ENCODE measurements around the gene PCBP3.
"Not testable (repeated sequence)": the region's sequence is repeated elsewhere in the genome, so short reads cannot be mapped to it uniquely, and the experiment has no call there.

The PCBP3 gene

DNA sequence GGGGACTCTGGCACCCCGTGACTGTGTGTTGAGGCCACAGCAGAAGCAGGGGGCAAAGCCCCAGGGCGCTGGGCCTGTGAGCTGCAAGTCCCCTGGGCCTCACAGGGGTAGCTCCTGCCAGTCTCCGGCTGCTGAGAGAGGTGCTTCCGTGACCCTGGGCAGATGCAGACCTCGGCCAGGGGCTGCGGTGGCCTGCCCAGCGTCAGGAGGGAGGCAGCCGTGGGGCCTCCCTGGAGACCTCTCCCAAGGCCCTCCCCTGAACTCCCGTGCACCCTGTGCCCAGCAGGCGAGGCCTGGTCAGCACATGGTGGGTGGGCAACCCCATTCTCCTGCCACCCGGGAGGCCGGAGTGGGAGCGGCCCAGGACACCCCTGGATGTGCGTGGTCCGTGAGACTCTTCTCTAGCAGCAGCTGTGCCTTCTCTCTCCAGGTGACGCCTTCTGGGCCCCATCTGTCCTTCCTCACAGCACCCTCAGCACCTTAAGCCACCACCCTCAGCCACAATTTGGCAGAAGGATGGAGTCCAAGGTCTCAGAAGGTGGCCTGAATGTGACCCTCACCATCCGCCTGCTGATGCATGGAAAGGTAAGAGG lies 252.3 kb downstream of the PCBP3 start:
- H3K36me3 ChIP-seq: peaks cover 17% of the 10 kb centered on the region
- no peak overlapping the region for H3K4me3 ChIP-seq (ENCODE audit: low read depth in 1 of 2, low read length in 1 of 2)
- H3K9me3 ChIP-seq: no peaks in the 10 kb centered on the region
- no peak overlapping the region for H3K27ac ChIP-seq
- H3K27me3 ChIP-seq: no peaks in the 10 kb centered on the region
- TF ChIP-seq, protein P1, sequence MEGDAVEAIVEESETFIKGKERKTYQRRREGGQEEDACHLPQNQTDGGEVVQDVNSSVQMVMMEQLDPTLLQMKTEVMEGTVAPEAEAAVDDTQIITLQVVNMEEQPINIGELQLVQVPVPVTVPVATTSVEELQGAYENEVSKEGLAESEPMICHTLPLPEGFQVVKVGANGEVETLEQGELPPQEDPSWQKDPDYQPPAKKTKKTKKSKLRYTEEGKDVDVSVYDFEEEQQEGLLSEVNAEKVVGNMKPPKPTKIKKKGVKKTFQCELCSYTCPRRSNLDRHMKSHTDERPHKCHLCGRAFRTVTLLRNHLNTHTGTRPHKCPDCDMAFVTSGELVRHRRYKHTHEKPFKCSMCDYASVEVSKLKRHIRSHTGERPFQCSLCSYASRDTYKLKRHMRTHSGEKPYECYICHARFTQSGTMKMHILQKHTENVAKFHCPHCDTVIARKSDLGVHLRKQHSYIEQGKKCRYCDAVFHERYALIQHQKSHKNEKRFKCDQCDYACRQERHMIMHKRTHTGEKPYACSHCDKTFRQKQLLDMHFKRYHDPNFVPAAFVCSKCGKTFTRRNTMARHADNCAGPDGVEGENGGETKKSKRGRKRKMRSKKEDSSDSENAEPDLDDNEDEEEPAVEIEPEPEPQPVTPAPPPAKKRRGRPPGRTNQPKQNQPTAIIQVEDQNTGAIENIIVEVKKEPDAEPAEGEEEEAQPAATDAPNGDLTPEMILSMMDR (IDR thresholded peaks at IDR 0.05): no peak
- peaks cover 20 to 25% of the 10 kb centered on the region in 2 experiments for H3K4me1 ChIP-seq (ENCODE audit: control insufficient read depth in 1 of 2, insufficient read depth in 1 of 2, low read depth in 1 of 2, low read length in 1 of 2)

GRCh38 chr21:45896431-45896830 lies 252.9 kb downstream of the PCBP3 start:
- peaks cover 22% of the 10 kb centered on the region for H3K36me3 ChIP-seq
- H3K4me3 ChIP-seq (ENCODE audit: low read depth in 1 of 2, low read length in 1 of 2); H3K27me3 ChIP-seq; H3K27ac ChIP-seq; H3K9me3 ChIP-seq: not testable (repeated sequence)
- H3K4me1 ChIP-seq (ENCODE audit: control insufficient read depth in 1 of 2, insufficient read depth in 1 of 2, low read depth in 1 of 2, low read length in 1 of 2): peaks cover 16 to 20% of the 10 kb centered on the region in 2 experiments

DNA sequence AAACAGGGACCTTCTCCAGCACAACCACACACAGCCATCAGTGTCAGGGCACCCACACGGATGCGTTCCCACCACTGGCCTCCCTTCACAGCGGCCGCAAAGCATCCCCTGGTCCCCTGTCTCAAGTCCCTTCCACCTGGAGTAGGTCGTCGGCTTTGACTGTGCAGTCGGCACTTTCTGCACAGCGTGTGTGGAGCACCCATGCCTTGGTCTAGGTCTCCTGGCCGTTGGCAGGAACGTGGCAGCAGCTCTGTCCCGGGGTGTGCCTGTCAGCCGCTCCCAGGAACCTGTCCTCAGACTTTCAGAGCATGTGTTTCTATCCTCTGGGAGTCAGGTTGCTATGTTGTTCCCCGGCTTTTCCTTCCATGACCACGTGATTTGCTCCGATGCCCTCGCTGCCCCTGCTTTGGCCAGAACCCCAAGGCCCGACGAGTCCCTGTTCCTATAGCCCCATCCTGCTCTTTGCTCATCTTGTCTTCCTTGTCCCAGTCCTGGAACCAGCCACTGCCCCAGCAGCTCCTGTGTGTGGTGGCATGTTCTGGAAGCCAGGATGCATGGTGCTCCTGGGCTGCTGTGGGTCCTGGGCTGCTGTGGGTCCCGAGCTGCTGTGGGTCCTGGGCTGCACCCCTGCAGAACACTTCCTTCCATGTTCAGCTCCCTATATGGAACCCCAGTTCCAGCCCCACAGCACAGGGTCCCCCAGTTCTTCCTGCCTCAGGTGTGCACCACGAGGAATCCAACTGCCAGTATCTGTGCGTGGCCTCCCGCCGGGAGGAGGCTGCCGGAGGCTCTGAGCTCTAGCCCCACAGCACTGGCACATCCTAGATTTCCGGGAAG lies 253.9 kb downstream of the PCBP3 start:
- no peak overlapping the region for H3K4me3 ChIP-seq (ENCODE audit: low read depth in 1 of 2, low read length in 1 of 2)
- H3K27me3 ChIP-seq: no peaks in the 10 kb centered on the region
- no peak overlapping the region for H3K27ac ChIP-seq
- no peaks in the 10 kb centered on the region for H3K9me3 ChIP-seq
- peaks cover 29% of the 10 kb centered on the region for H3K36me3 ChIP-seq
- TF ChIP-seq, protein P1 (IDR thresholded peaks at IDR 0.05): no peak
- H3K4me1 ChIP-seq (ENCODE audit: control insufficient read depth in 1 of 2, insufficient read depth in 1 of 2, low read depth in 1 of 2, low read length in 1 of 2): peaks cover 6 to 10% of the 10 kb centered on the region in 2 experiments

DNA sequence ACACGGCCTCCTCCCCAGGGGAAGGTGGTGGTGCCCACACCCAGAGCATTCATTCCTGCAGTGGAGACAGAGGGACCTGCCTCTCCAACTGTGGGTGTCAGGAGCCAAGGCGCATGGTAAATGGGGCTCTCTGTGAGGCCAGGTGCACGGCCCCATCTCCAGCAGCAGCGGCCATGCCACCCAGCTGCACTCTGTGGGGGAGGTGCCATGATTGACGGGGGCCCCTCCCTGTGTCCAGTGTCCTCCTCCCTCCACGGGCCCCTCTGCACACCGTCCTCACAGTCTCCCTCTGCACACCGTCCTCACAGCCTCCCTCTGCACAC lies 254.5 kb downstream of the PCBP3 start:
- Histone ChIP-seq H3K36me3 (peaks cover 35% of the 10 kb centered on the region), H3K4me3 (ENCODE audit: low read depth in 1 of 2, low read length in 1 of 2) (no peak overlapping the region), H3K27ac (no peak overlapping the region), H3K27me3 (no peaks in the 10 kb centered on the region), H3K4me1 (ENCODE audit: control insufficient read depth in 1 of 2, insufficient read depth in 1 of 2, low read depth in 1 of 2, low read length in 1 of 2) (peaks cover under 1 to 4% of the 10 kb centered on the region in 2 experiments), H3K9me3 (no peaks in the 10 kb centered on the region)
- TF ChIP-seq, protein P1 (IDR thresholded peaks at IDR 0.05): no peak

DNA sequence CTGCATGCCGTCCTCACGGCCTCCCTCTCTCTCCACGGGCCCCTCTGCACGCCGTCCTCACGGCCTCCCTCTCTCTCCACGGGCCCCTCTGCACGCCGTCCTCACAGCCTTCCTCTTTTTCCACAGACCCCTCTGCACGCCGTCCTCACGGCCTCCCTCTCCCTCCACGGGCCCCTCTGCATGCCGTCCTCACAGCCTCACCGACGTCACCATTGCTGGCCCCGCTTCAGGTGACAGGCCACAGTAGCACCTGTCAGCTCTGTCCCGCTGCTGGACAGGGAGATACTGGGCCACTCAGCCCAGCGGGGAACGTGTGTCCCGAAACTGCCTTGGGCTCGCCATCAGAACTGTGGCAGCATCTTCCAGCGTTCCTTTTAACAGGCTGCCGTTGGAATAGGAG lies 255.3 kb downstream of the PCBP3 start:
- Histone ChIP-seq H3K36me3 (peaks cover 39% of the 10 kb centered on the region), H3K4me3 (ENCODE audit: low read depth in 1 of 2, low read length in 1 of 2) (no peak overlapping the region), H3K4me1 (ENCODE audit: control insufficient read depth in 1 of 2, insufficient read depth in 1 of 2, low read depth in 1 of 2, low read length in 1 of 2) (no peaks in the 10 kb centered on the region), H3K27ac (no peak overlapping the region), H3K9me3 (no peaks in the 10 kb centered on the region), H3K27me3 (no peaks in the 10 kb centered on the region)
- TF ChIP-seq, protein P1 (IDR thresholded peaks at IDR 0.05): no peak

DNA sequence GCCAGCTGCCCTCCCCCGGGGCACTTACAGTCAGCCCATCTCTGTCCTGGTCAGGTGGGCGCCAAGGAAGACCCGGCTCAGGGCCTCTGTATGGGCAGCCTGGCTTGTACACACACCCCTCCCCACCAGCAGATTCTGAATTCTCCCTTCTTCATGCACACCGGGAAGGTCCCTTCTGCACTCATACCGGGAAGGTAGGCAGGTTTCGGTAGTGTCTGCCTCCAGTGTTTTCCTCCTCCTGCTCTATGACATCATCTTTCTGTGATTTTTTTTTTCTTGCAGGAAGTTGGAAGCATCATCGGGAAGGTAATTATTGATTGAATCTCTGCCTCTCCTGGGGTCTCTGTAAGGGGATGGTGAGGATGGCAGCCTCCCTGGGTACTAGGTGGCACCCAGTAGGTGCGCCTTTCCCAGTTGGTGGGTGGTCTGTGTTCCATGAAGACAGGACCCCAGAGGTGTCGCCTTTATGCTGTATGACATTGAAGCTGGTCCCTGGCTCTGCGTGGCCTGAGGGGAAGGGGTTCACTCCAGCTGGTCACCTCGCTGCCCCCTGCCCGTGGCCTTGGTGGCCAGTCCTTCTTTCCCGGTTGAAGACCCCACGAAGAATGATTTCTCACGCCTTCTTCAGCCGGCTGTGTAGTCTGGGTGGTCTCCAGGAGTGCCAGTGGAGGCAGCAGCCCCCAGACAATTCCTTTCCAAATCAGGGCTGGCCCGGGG lies 255.9 kb downstream of the PCBP3 start:
- H3K9me3 ChIP-seq: no peaks in the 10 kb centered on the region
- TF ChIP-seq, protein P1 (IDR thresholded peaks at IDR 0.05): no peak
- no peak overlapping the region for H3K27ac ChIP-seq
- H3K36me3 ChIP-seq: peaks cover 45% of the 10 kb centered on the region
- H3K4me1 ChIP-seq (ENCODE audit: control insufficient read depth in 1 of 2, insufficient read depth in 1 of 2, low read depth in 1 of 2, low read length in 1 of 2): no peaks in the 10 kb centered on the region
- H3K4me3 ChIP-seq (ENCODE audit: low read depth in 1 of 2, low read length in 1 of 2): no peak overlapping the region
- H3K27me3 ChIP-seq: no peaks in the 10 kb centered on the region
